ENCODE measurements around the gene STK32C.

STK32C gene

DNA sequence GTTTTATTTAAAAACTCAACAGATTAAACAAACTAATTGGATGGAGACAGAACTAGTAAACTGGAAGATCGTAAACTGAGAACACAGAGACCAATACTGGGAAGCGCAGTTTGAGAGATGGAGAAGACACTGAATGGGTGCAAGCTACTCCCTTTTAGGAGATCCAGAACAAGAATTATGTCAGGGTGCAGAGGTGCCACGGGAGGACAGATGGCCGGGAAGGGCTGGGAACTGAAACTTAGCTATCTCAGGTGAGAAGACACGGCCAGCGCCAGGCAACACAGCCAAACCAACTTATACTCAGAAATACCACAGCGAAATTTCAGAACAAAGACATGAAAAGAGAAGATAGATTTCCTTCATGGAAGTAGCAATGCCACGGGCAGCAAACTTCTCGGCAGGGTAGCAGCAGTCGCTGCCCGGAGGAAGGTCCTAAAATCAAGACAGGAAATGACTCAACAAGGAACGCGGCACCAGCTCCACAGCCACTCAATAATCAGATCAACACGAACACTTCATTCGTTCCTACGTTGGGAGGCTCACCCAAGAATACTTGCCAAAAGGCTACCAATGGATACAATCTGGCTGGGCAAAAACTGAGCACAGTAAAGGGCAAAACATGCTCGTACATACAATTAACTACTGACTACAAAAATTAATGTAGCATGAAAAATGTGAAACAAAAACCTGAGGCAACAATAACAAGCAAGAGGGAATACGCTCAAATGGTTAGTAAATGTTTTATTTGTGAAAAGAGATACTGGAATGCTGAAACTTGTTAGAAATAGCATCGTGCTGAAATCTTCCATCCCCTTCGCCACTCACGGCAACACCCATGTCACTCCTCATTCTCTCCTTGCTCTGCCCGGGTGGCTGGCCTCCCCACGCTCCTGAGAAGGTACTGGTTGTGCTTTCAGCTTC lies 22.1 kb upstream of the STK32C start:
- no peak for TF ChIP-seq FOXA1 (IDR thresholded peaks at IDR 0.05)
- TF ChIP-seq LEF1 (IDR thresholded peaks at IDR 0.05; ENCODE audit: borderline replicate concordance): no peak
- no peak for TF ChIP-seq SP1 (IDR thresholded peaks at IDR 0.05)
- TF ChIP-seq L3MBTL2 (conservative IDR thresholded peaks at IDR 0.05): no peak
- TF ChIP-seq NFRKB (IDR thresholded peaks at IDR 0.05): no peak
- ChIA-PET POLR2A (interaction anchor here (1.0 to 1.4 kb wide), 3 partner anchors 10 to 211 kb away, joined by 3 to 4 read pairs (median 3); no protein-coding TSS in a partner anchor), CTCF (no interaction called here)
- DNase-seq (ENCODE audit: extremely low spot score): no peak

- ChIA-PET CTCF (no interaction called here), POLR2A (no interaction called here)
- no peak for DNase-seq (ENCODE audit: extremely low spot score)
- TF ChIP-seq FOXA1 (IDR thresholded peaks at IDR 0.05): no peak
Measured at GRCh38 chr10:132328738-132329137, 21.0 kb upstream of the STK32C start.

DNA sequence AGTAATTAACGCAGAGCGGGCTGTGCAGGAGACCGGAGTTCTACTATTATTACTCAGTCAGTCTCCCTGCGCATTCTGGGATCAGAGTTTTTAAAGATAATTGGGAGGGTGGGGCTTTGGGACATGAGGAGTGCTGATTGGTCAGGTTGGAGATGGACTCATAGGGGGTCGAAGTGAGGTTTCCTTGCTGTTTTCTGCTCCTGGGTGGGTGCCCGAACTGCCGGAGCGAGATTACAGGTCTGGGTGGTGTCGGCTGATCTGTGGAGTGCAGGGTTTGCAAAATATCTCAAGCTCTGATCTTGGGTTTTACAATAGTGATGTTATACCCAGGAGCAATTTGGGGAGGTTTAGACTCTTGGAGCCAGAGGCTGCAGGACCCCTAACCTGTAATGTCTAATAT lies 20.4 kb upstream of the STK32C start:
- TF ChIP-seq ARNT (IDR thresholded peaks at IDR 0.05) (no peak), FOXA1 (IDR thresholded peaks at IDR 0.05) (no peak), TARDBP (IDR thresholded peaks at IDR 0.05) (no peak), BHLHE40 (IDR thresholded peaks at IDR 0.05; ENCODE audit: borderline replicate concordance) (no peak), LEF1 (IDR thresholded peaks at IDR 0.05; ENCODE audit: borderline replicate concordance) (no peak), ELF4 (IDR thresholded peaks at IDR 0.05) (no peak), L3MBTL2 (conservative IDR thresholded peaks at IDR 0.05) (no peak), FOXM1 (IDR thresholded peaks at IDR 0.05; ENCODE audit: borderline replicate concordance) (no peak), SP1 (IDR thresholded peaks at IDR 0.05) (no peak), CTBP1 (IDR thresholded peaks at IDR 0.05; ENCODE audit: borderline replicate concordance) (no peak), HDGF (IDR thresholded peaks at IDR 0.05; ENCODE audit: borderline replicate concordance) (no peak), NFRKB (IDR thresholded peaks at IDR 0.05) (no peak), SUZ12 (IDR thresholded peaks at IDR 0.05) (no peak), ZNF384 (IDR thresholded peaks at IDR 0.05) (no peak), FOXK2 (IDR thresholded peaks at IDR 0.05) (no peak), PKNOX1 (IDR thresholded peaks at IDR 0.05) (no peak)
- CTCF ChIA-PET: no interaction called here
- DNase-seq (ENCODE audit: extremely low spot score): no peak
- POLR2A ChIA-PET: no interaction called here

DNA sequence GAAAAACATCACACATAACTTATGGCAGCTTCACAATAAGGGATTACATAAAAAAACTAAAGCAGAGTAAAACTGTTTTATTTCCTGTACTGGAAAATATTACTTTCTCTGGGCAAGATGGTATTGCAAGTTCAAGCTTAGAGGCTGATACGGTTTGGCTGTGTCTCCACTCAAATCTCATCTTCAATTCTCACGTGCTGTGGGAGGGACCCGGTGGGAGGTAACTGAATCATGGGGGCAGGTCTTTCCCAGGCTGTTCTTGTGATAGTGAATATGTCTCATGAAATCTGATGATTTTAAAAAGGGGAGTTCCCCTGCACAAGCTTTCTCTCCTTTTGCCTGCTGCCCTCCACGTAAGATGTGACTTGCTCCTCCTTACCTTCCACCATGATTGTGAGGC lies 19.2 kb upstream of the STK32C start:
- no peak for DNase-seq (ENCODE audit: extremely low spot score)
- CTCF ChIA-PET: no interaction called here
- POLR2A ChIA-PET: interaction anchor here (1.0 kb wide), 1 partner anchor 9 kb away, joined by 3 read pairs; no protein-coding TSS in a partner anchor
- no peak for TF ChIP-seq ELF4 (IDR thresholded peaks at IDR 0.05)

DNA sequence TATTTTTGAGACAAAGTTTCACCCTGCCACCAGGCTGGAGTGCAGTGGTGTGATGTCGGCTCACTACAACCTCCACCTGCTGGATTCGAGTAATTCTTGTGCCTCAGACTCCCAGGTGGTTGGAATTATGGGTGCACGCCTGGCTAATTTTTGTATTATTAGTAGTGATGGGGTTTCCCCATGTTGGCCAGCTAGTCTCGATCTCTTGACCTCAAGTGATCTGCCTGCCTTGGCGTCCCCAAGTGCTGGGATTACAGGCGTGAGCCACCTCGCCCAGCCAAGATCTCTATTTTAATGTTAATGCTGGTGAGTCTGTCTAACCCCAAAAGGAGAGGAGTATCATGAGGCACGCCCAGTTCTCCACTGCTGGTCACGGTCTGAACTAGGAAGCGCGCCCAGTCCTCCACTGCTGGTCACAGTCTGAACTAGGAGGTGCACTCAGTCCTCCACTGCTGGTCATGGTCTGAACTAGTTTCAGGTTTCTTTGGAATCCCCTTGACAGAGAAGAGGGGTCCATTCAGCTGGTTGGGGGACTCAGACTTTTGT lies 18.7 kb upstream of the STK32C start:
- CTCF ChIA-PET: no interaction called here
- DNase-seq (ENCODE audit: extremely low spot score): no peak
- POLR2A ChIA-PET: interaction anchor here (1.0 kb wide), 1 partner anchor 9 kb away, joined by 3 read pairs; no protein-coding TSS in a partner anchor
- no peak for TF ChIP-seq ZNF384 (IDR thresholded peaks at IDR 0.05)
- no peak for TF ChIP-seq ELF4 (IDR thresholded peaks at IDR 0.05)
- TF ChIP-seq BHLHE40 (IDR thresholded peaks at IDR 0.05; ENCODE audit: borderline replicate concordance): no peak
- no peak for TF ChIP-seq HDGF (IDR thresholded peaks at IDR 0.05; ENCODE audit: borderline replicate concordance)
- TF ChIP-seq L3MBTL2 (conservative IDR thresholded peaks at IDR 0.05): no peak
- no peak for TF ChIP-seq SUZ12 (IDR thresholded peaks at IDR 0.05)
- no peak for TF ChIP-seq FOXM1 (IDR thresholded peaks at IDR 0.05; ENCODE audit: borderline replicate concordance)
- TF ChIP-seq TARDBP (IDR thresholded peaks at IDR 0.05): no peak
- TF ChIP-seq CTBP1 (IDR thresholded peaks at IDR 0.05; ENCODE audit: borderline replicate concordance): no peak
- TF ChIP-seq LEF1 (IDR thresholded peaks at IDR 0.05; ENCODE audit: borderline replicate concordance): no peak
- no peak for TF ChIP-seq FOXK2 (IDR thresholded peaks at IDR 0.05)
- TF ChIP-seq PKNOX1 (IDR thresholded peaks at IDR 0.05): no peak
- TF ChIP-seq ARNT (IDR thresholded peaks at IDR 0.05): no peak
- no peak for TF ChIP-seq NFRKB (IDR thresholded peaks at IDR 0.05)

GRCh38 chr10:132324186-132324585 lies 16.4 kb upstream of the STK32C start:
- POLR2A ChIA-PET: no interaction called here
- TF ChIP-seq HDGF (IDR thresholded peaks at IDR 0.05; ENCODE audit: borderline replicate concordance) (no peak), ARNT (IDR thresholded peaks at IDR 0.05) (no peak), BHLHE40 (IDR thresholded peaks at IDR 0.05; ENCODE audit: borderline replicate concordance) (no peak), TARDBP (IDR thresholded peaks at IDR 0.05) (no peak), SP1 (IDR thresholded peaks at IDR 0.05) (no peak), NFRKB (IDR thresholded peaks at IDR 0.05) (no peak), FOXA1 (IDR thresholded peaks at IDR 0.05) (no peak), FOXM1 (IDR thresholded peaks at IDR 0.05; ENCODE audit: borderline replicate concordance) (no peak), CTBP1 (IDR thresholded peaks at IDR 0.05; ENCODE audit: borderline replicate concordance) (no peak), PKNOX1 (IDR thresholded peaks at IDR 0.05) (no peak), L3MBTL2 (conservative IDR thresholded peaks at IDR 0.05) (no peak), SUZ12 (IDR thresholded peaks at IDR 0.05) (no peak), FOXK2 (IDR thresholded peaks at IDR 0.05) (no peak), ZNF384 (IDR thresholded peaks at IDR 0.05) (no peak), ELF4 (IDR thresholded peaks at IDR 0.05) (no peak), LEF1 (IDR thresholded peaks at IDR 0.05; ENCODE audit: borderline replicate concordance) (no peak)
- DNase-seq (ENCODE audit: extremely low spot score): no peak
- CTCF ChIA-PET: no interaction called here

Data from HEK293T (cell line).